HuH-7 (cell line): ENCODE data around the gene MRGPRD.

Experiments used
- DNase-seq: peaks from one replicate; pipeline ENCODE4 v3.0.0; 2011; ENCODE audit warnings: low spot score

MRGPRD gene

DNA sequence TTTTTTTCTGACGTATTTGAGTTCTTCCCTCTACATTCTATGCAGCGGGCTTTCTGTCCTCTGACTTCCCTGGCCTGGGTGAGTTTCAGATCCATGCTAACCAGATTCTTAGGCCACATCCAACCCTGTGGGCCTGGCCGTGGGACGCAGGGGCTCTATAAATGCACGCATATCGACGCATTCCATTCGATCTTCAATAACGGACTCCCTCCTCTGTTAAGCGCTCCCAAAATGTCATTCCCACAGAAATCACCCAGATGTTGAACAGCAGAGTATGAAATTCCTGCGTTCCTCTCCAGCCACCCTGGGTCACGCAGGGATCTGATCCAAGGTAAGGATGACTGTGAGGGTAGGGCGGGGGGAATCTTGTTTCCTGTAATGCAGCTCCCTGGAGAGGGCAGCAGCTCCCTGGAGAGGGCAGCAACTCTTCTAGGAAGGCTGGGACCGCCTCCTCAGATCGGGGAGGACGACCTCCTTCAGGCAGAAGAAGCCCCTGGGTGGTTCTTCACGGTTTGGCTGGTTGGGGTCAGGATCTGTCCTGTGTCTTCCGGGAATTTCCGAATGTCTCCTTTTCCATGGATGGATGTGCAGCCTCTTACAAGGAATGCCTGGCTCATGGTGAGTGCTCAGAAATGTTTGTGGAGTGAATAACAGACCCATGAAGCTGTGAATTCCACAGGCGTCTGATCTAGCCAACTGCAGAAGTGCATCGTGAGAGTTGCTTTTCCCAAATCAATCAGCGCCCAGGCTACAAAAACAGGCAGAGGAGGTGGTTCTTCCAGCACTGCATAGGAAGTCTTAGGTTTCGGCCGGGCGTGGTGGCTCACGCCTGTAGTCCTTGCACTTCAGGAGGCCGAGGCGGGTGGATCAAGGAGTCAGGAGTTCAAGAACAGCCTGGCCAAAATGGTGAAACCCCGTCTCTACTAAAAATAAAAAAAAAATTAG is 12.2 kb downstream of the MRGPRD start:
- peak; percentile 45 for DNase-seq

DNA sequence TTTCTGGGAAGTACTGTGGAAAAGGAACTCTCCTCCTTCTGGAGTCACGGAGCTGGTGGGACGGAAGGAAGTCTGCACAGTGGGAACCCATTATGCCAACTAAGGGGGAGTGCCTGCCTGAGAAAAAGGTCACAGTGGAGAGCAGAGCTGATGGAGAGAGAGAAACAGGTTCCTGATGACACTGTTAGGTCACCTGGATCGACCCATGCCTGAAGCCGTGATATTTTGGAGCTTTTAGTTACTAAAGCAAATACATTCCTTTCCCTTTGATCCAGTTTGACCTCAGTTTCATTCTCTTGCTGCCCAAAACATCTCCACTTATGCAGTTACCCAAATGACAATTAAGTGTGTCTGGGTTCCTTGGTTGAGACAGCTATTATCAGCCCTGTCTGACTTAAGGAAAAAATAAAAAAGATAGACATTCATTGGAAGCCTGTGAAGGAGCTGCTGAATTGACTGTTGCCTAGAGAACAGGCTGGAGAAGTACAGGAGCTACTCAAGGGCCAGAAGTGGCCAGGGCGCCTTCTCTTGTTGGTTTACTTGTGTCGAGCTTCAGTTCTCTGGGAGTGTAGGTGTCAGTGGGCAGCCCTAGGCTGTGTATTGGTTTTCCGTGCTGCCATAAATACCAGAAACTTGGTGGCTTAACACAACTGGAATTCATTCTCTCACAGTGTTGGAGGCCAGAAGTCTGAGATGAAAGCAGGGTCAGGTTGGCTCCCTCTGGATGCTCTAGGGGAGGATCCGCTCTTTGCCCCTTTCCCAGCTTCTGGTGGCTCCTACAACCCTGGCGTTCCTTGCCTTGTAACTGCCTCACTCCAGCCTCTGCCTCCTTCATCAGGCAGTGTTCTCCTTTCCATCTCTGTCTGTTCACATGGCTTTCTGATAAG is 13.6 kb downstream of the MRGPRD start:
- no peak for DNase-seq

DNA sequence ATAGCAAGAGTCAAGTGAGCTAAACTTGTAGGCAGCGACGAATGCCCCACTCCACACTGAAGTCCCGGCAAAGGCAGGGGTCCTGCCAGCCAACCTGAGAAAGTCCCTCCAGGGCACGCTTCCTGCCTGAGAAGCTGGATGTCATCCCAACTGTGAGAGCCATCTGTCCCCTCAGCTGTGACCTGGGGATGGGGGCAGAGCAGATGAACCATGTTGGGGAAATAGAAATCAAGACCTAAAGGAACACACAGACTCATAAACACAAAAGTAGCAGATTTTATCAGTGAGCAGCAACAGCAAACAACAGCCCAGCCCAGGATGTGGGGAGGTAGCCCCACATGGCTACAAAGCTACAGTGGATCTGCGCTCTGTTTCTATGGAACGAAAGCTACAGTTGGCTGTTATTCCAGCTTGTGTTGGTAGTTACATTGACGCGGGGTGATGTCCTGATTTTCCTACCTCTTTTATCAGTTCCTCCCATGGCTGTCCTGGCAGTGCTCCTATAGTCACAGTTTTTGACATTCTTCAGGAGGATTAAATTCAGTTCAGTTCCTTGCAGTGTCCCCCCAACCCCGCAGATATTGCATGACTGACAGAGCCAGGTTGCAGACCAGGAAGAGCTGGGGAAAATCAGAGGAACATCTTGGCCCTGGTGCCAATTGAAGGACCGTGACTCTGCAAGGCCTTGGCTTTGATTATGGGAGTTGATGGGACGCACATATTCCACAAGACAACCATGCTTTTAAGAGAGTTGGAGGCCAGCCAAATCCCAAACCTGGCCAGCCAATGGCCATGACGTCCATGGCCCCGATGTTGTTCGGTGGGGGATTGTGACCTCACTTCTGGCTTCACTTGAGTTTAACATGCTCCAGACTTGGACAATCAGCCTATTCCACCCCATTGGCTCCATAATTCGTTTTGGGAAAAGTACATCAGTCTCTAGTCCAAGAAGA is 14.6 kb downstream of the MRGPRD start:
- DNase-seq, result no peak

DNA sequence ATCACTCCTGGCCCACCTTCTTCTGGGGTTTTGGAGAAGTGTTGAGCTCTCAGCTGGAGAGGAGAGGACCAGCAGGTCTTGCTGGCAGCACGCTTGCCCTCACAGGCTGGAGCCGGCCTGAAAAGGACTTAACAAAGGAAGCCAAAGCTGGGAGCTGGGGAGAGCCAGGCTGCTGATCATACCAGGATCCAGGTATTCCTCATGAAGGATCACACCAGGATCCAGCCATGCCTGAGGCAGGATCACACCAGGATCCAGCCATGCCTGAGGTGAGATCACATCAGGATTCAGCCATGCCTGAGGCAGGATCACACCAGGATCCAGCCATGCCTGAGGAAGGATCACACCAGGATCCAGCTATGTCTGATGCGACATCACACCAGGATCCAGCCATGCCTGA is 17.0 kb downstream of the MRGPRD start:
- no peak for DNase-seq

DNA sequence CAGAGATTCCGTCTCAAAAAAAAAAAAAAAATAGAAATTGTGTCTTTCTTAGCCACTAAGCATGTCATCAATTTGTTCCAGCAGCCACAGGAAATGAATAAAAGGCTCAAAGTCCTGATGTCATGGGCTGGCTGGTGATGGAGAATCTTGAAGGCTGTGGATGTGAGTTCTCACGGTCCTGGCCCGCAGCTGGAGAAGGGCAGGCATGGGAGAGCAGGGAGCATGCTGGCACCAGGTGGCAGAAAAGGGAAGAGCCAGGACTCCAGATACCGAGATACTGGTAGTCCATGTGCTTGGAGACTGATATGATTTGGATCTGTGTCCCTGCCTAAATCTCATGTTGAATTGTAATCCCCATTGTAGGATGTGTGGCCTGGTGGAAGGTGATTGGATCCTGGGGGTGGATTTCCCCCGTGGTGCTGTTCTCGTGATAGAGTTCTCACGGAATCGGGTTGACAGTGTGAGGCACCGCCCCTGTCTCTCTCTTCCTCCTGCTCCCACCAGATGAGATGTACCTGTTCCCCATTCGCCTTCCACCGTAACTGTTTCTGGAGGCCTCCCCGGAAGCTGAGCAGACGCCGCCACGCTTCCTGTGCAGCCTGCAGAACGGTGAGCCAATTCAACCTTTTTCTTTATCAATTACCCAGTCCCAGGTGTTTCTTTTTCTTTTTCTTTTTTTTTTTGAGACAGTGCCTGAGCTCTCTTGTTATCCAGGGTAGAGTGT is 18.1 kb downstream of the MRGPRD start:
- DNase-seq, result no peak

DNA sequence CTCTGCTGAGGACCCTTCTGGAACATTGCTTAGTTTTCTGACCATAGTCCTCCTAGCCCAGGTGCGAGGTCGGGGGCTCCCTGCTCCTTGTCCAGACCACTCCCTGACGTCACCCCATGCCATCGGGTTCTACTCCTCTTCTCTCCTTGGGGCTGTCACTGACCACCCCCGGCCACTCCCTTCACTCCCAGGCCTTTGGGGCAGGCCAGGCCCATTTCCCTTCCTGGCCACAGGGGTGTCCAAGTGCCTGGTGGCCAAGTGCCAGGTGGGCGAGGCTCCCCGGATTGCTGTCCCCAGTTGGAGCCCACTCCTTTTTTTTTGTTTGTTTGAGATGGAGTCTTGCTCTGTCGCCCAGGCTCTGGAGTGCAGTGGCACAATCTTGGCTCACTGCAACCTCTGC is 19.5 kb downstream of the MRGPRD start:
- DNase-seq, result no peak

DNA sequence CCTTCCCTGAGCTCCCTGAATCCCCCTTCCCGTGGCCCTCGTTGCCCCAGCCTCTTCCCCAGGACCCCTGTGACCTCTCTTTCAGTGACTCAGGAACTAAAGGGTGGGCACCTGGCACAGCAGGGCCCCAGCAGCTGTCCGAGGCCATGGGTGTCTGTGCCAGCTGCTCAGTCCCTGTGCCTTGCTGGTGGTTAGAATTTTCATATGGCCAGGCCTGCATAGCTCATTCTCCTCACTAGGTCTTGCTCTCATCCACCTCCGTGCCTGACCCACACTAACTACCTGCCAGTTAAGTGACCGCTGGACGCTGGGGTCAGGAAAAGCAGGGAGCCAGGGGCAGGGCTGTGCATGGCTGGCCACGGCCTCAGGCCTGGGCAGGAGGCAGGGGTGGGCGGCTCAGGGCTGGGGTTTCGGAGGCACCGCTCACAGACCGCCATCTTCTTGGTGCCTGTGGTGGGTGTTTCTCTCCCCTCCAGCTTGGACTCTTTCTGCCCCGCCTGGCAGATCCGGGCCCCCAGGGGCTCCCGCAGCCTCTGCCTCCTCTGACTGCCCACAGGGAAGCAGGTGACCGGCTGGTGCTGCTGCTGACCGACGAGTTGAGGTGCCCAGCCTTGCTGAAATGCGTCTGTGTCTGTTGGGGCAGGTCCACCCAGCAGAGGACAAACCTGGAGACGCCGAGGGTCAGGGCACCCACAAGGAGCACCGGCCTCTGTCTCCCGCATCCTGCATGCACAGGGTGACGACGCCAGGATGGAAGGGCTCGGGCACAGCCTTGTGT is 20.3 kb downstream of the MRGPRD start:
- no peak for DNase-seq

DNA sequence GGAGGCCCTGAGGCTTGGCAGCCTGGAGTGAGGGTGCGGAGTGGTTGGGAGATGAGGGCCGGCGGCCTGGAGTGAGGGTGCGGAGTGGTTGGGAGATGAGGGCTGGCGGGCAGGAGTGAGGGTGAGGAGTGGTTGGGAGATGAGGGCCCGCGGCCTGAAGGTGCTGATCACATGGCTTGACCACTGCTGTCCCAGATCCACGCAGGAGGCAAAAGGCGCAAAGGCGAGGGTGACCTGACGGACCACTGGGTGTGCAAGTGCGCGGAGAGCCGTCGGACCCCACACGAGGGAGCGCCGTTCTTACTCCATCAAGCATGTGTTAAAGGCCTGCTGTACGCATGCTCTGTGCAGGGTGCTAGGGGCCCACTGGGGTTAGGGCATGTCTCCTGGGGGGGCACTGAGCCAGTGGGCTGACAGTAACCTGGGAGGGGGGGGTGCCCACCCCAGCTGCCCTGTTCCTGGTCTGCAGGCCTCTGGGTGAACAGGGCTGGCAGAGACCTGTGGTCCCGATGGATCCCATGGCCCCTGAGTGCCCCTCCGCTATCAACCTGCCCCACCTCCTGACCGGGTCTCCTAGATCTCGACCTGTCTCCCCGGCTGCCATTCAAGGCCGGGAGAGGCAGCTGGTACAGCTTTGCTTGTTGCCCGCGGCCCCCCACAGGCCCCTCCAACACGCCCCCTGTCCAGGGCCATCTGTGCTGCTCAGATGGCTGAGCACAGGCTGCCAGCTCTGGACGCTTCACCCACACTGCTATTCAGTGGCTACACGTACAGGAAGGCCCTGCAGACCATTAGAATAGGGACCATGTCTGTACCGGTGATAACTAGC is 21.1 kb downstream of the MRGPRD start:
- DNase-seq, result no peak

DNA sequence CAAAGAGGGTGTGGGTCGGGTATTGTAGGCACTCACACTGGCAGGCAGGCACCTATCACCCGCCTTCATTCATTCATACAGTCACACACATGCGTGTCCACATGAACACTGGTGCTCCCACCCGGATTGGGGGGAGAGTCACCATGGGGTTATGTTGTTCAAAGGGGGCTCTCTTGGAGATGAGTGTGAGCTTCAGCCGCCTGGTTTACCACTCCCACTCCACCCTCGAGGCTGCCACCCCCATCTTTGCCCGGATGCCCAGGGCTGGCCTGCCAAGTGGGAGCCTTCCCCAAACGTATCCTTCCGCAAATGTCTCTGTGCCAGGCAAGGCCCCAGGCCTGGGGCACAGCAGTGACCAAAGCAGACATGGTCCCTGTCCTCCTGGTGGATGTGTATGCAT is 22.6 kb downstream of the MRGPRD start:
- no peak for DNase-seq

DNA sequence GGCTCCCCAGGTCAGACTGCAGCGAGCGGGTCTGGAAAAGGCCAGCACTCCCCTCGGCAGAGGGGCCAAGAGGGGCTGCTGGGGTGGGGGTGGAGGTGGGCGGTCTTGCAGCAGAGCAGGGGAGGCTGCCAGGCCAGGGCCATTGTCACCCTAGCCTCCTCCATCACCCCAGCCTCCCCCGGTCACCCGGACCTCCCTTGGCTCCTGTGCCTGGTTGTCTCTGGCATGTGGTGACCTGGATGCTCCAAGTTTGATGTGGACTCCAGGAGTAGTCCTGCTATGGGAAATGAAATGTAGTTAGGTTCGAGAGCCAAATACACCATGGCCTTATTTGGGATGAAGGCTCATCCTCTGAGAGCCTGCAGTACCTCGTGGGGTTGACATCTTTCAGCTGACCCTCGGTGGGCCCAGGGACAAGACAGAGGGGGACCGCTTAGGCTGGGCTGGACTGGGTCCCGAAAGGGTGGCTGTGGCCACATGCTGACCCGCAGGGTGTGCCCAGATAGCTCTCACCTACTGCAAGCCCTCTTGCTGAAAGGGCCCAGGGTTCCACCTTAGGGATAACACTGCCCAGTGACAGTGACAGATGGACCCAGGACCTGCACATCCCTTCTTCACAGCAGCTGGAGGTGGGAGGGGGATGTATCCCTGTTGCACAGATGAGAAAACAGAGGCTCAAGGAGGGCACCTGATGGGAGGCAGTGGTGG is 24.1 kb downstream of the MRGPRD start:
- no peak for DNase-seq

DNA sequence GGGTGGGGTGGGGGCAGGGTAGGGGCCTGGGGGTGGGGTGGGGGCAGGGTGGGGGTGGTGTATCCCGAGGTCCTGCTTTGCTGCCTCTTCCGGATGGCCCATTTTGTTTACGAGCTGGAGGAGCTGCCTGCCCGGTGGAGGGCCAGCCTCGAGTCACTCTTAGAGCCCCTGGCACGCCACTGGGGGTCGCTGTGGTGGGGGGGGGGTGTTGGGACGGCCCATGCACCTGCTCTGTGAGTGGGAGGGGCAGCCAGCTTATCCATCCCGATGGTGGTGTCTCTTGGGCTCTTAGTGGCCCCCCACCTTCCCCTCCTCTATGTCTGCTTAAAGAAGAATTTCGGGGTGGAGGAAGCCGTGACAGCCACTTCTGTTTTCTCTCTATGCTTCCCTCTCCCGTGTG is 24.6 kb downstream of the MRGPRD start:
- DNase-seq, result peak; percentile 93

DNA sequence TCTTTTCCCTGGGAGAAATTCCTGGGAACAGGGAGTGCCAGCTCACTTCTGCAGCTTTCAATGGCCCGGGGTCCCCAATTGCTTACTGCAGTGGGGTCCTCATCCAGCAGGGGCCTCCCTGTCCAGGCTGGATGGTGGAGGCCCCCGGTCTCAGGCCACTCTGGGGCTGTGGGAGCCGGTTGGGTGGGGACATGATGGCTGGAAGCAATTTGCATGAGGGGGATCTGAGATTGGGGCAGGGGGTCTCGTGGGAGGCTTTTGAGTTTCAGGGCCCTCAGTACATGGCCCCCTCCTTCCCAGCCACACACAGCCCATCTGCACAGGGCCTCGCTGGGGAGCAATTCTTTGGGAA is 25.2 kb downstream of the MRGPRD start:
- DNase-seq, result no peak

DNA sequence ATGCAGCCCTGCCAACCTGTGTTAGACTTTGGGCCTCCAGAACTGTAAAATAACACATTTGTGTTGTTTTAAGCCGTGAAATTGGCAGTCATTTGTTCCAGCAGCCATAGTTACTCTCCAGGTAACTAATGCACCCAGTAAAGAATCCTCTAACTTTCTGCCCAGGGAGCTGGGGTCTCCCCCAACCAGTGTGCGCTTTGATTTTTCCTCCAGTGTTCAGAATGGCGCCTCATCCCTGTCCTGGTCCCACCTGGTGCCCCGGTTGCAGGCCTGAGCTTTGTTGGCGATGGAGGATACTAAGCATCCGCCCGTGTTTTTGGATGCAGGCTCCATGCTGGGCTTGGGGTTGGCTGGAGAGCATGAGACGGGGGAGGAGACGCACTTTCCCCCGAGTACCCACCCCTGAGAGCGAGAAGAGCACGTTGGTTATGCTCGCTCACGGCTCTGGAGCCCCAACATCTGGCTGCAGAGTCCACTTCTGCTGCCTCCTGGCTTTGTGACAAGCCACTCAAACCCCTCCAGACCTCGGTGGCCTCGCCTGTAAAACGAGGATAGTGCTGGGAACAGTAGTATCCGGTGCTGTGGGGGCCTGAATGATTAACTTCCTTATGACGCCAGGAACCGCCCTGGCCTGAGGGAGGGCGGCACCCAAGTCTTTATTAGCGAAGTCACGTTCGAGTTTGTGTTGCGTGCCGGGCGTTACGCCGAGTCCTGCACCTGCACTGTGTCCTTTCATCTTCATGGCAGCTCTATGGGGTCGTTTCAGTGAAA is 25.8 kb downstream of the MRGPRD start:
- DNase-seq, result no peak

DNA sequence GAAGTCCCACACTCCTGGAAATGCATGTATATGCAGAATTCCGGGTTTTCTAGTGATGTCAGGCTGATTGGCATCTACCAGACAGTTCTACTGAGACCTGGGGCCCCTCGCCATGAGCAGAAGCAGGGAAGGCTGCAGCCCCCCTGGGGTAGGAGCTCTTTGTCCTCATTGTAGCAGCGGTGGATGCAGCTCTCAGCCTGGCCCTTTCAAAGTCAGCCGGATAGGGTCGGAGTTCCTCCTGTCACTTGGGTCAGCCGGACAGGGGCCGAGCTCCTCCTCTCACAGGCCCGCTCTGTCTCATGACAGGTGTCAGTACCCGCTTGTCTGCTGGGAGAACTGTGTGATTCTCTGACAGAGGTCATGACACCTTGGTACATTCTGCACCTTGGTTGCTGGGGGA is 30.0 kb downstream of the MRGPRD start:
- DNase-seq, result no peak

DNA sequence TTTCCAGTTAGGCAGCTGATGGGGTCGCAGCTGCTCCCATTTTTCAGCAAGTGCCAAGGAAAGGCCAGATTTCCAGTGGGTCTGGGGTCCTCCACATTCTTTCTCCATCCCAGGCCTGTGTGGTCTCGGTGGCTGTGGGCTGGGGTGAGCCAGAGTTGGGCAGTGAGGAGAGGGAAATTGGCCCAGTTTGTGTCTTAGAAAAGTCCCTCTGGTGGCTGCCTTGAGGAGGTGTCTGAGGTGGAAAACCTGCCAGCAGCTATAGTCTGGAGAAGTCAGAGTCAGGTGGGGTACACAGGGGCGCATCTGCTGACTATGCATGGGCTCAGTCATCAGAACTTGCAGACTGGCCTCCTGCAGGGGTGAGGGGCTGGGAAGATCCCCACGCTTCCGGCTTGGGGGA is 30.5 kb downstream of the MRGPRD start:
- DNase-seq, result peak; percentile 93

DNA sequence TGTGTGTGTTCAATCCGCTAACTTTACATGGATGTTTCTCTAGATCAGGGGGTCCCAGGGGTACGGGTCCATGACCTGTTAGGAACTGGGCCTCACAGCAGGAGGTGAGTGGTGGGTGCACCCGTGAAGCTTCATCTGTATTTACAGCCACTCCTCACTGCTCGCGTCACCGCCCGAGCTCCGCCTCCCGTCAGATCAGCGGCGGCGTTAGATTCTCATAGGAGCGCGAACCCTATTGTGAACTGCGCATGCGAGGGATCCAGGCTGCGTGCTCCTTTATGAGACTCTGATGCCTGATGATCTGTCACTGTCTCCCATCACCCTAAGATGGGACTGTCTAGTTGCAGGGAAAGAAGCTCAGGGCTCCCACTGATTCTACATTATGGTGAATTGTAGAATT is 31.9 kb downstream of the MRGPRD start:
- no peak for DNase-seq

DNA sequence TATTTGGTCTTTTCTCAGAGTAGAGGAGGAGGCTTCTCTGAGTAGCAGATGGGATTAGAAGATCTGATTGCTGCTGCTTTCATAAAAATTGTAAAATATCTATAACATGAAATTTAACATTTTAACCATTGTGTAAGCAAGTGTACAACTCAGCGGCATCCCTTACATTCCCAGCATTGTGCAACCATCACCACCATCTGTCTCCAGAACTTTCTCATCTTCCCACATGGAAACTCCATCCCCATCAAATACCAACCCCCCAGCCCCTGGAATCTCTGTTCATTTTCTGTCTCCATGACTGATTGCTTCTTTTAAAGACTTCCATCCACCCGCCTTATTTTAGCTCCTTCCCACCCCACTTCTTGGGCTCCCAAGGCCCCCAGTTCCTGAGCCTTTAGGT is 32.3 kb downstream of the MRGPRD start:
- no peak for DNase-seq

DNA sequence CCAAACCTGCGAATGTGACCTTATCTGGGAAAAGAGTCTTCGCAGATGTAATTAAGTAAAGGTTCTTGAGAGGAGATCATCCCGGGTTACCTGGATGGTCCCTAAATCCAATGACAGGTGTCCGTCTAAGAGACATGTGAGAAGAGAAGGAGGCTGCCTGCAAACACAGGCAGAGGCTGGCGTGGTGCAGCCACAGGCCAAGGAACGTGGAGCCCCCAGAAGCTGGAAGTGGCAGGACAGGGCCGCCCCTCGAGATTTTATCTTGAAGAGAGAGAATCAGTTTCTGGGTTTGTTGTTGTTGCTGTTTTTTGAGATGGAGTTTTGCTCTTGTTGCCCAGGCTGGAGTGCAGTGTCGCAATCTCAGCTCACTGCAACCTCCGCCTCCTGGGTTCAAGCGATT is 33.6 kb downstream of the MRGPRD start:
- no peak for DNase-seq
